GM12878 (cell line): ENCODE measurements around the gene ZBTB21. TPM values are rescaled to one million over a fixed set of nuclear protein-coding genes. Genes with fewer than 3 reads are reported as not detected.

Experiments used
- ATAC-seq: fragments of 200-7000 bp; cut with Tn5 transposase; 3 replicates; pipeline ENCODE4 v1.9.1; 2020; ENCODE audit warnings: mild to moderate bottlenecking, moderate library complexity
- BruUV-seq: library from RNA; stranded (reverse); fragments of 400-500 nt; replicated peaks from 2 replicates; lab custom pipeline; 2021; lab: Mats Ljungman, UMichigan
- CTCF ChIA-PET: fragments of 300-600 bp; sonication (Branson Sonifier 250); formaldehyde crosslinking; extraction: SDS; loops from one replicate; lab custom pipeline; 2021; ENCODE audit warnings: inconsistent platforms; lab: Yijun Ruan, JAX
- POLR2A ChIA-PET: fragments of 350-600 bp; formaldehyde crosslinking; extraction: SDS; loops from one replicate; lab custom pipeline; 2021; ENCODE audit warnings: inconsistent platforms; lab: Charles Lee
- RAD21 ChIA-PET: fragments of 300-600 bp; sonication (Branson Sonifier 250); formaldehyde crosslinking; loops from one replicate; lab custom pipeline; 2023; ENCODE audit warnings: antibody characterized with exemption; ENCODE audit not compliant: unreplicated experiment; lab: Charles Lee
- SMC1A ChIA-PET: fragments of 300-600 bp; sonication (Branson Sonifier 250); formaldehyde crosslinking; loops from one replicate; lab custom pipeline; 2023; ENCODE audit not compliant: unreplicated experiment, uncharacterized antibody; lab: Charles Lee
- DNase-seq: peaks from one replicate; pipeline ENCODE4 v3.0.0-alpha.2; 2011; ENCODE audit warnings: low read depth, low spot score
- FAIRE-seq: peaks from 3 replicates; lab custom pipeline; 2011; peaks lifted over from hg19 to GRCh38; lab: Jason Lieb, UNC
- H2AFZ ChIP-seq: 2 replicates; pipeline ENCODE4 v1.6.0; 2011; ENCODE audit warnings: low read depth, low read length, control low read depth; ENCODE audit not compliant: control insufficient read depth
- H3K27ac ChIP-seq: 2 replicates; pipeline ENCODE4 v1.5.1; 2011; ENCODE audit warnings: control low read depth; ENCODE audit not compliant: control insufficient read depth, insufficient read depth
- H3K27me3 ChIP-seq, 2 experiments: replicated peaks in 1 of 2; 2 replicates each; pipeline versions ENCODE4 v1.6.0 to v1.6.1; 2011; ENCODE audit warnings: low read length in 1 of 2; ENCODE audit not compliant: control insufficient read depth in 2 of 2, insufficient read depth in 2 of 2
- H3K36me3 ChIP-seq, 2 experiments: 2 replicates each; pipeline ENCODE4 v1.5.1; 2011; ENCODE audit warnings: low read length in 1 of 2; ENCODE audit not compliant: control insufficient read depth in 2 of 2, insufficient read depth in 2 of 2
- H3K4me1 ChIP-seq: 2 replicates; pipeline ENCODE4 v1.6.1; 2011; ENCODE audit warnings: mild to moderate bottlenecking, low read length, moderate library complexity, mixed read lengths; ENCODE audit not compliant: control insufficient read depth, insufficient read depth
- H3K4me2 ChIP-seq: 2 replicates; pipeline ENCODE4 v1.6.0; 2011; ENCODE audit warnings: control low read depth; ENCODE audit not compliant: control insufficient read depth, insufficient read depth
- H3K4me3 ChIP-seq: fragments of 200-600 bp; sonication (generic); 2 replicates; pipeline ENCODE4 v1.5.1; 2016
- H3K79me2 ChIP-seq: 2 replicates; pipeline ENCODE4 v1.6.0; 2011; ENCODE audit warnings: low read length; ENCODE audit not compliant: control insufficient read depth, insufficient read depth
- H3K9ac ChIP-seq: 2 replicates; pipeline ENCODE4 v1.8.0; 2011; ENCODE audit warnings: low read length, control low read depth, mixed read lengths; ENCODE audit not compliant: control insufficient read depth, insufficient read depth
- H3K9me3 ChIP-seq: replicated peaks from 3 replicates; pipeline ENCODE4 v1.5.1; 2011; ENCODE audit warnings: mild to moderate bottlenecking, low read length; ENCODE audit not compliant: control insufficient read depth, insufficient read depth
- H4K20me1 ChIP-seq: 2 replicates; pipeline ENCODE4 v1.6.0; 2011; ENCODE audit not compliant: control insufficient read depth, insufficient read depth
- IRF5 ChIP-seq: fragments of 450-650 bp; IDR thresholded peaks from 2 replicates; pipeline ENCODE4 v1.6.1; 2017; ENCODE audit warnings: borderline replicate concordance
- WGBS: methylation state at CpG from one replicate; pipeline ENCODE4 v1.1.6; 2016; ENCODE audit warnings: low lambda C conversion rate; ENCODE audit not compliant: insufficient replicate concordance, insufficient coverage; ENCODE audit errors: missing lambda C conversion rate; 5-methylcytosine and 5-hydroxymethylcytosine counted together
- in situ Hi-C: fragments of 300-500 bp; cut with MboI; formaldehyde crosslinking; loops from 9 replicates; pipeline ENCODE4 v1.14.3; 2018; ENCODE audit warnings: mixed read lengths
- intact Hi-C: fragments of 100-400 bp; cut with micrococcal nuclease; formaldehyde crosslinking; loops from one replicate; pipeline ENCODE4 v1.14.2; 2022; ENCODE audit not compliant: unreplicated experiment
- polyA plus RNA-seq, 11 experiments: library from polyadenylated mRNA; depleted of rRNA in 4 of 11; unstranded in 6 of 11; stranded (reverse) in 5 of 11; fragments of >200 nt; fragmentation: Nextera tagmentation in 4 of 11; fragmentation: Illumina TruSeq in 1 of 11; extraction: Ambion mirVana in 4 of 11; extraction: Trizol in 1 of 11; gene quantifications; 1 replicate in 1 of 11; 2 replicates in 10 of 11; pipeline versions ENCODE4 v1.2.1 to v1.2.3, GENCODE V29; 2011 to 2016; ENCODE audit warnings: inconsistent platforms in 2 of 11, missing spikeins in 2 of 11, low read depth in 1 of 11
- total RNA-seq, 4 experiments: library from RNA; depleted of rRNA in 3 of 4; stranded (reverse); fragments of >200 nt in 3 of 4; fragmentation: Illumina TruSeq in 1 of 4; extraction: Trizol in 1 of 4; gene quantifications; 2 replicates each; pipeline versions ENCODE4 v1.2.1 to v1.2.3, GENCODE V29; 2013 to 2021
- TF ChIP-seq, protein P1 (sequence below): fragments of 450-650 bp; formaldehyde crosslinking; IDR thresholded peaks from 2 replicates; pipeline ENCODE4 v1.5.0; 2022; ENCODE audit warnings: mild to moderate bottlenecking, missing genetic modification characterization

Gene ZBTB21
- total and polyA plus RNA-seq, 10 of the 15 experiments (the other 5 are each of a cell fraction or from before 2014, with no cell fraction given): 1.8 to 21.6 (median 10.6) TPM

DNA sequence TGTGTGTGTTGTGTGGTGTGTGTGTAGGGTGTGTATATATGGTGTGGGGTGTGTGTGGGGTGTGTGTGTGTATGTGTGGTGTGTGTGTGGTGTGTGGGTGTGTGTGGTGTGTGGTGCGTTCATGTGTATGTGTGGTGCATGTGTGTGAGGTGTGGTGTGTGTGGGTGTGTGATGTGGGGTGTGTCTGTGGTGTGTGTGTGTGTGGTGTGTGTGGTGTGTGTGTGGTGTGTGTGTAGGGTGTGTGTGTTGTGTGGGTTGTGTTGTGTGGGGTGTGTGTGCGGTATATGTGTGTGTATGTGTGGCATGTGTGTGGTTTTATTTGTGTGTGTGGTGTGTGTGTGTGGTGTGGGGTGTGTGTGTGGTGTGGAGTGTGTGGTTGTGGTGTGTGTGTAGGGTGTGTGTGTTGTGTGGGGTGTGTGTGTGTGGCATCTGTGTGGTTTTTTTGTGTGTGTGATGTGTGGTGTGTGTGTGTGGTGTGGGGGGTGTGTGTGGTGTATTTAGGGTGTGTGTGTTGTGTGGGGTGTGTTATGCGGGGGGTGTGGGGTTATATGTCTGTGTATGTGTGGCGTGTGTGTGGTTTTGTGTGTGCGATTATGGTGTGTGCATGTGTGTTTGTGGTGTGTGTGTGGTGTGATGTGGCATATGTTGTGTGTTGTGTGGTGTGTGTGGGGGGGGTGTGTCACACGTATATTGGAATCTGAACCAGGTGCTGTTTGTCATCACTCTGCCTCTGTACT is 17.1 kb upstream of the ZBTB21 start (continued):
- TF ChIP-seq, protein P1, sequence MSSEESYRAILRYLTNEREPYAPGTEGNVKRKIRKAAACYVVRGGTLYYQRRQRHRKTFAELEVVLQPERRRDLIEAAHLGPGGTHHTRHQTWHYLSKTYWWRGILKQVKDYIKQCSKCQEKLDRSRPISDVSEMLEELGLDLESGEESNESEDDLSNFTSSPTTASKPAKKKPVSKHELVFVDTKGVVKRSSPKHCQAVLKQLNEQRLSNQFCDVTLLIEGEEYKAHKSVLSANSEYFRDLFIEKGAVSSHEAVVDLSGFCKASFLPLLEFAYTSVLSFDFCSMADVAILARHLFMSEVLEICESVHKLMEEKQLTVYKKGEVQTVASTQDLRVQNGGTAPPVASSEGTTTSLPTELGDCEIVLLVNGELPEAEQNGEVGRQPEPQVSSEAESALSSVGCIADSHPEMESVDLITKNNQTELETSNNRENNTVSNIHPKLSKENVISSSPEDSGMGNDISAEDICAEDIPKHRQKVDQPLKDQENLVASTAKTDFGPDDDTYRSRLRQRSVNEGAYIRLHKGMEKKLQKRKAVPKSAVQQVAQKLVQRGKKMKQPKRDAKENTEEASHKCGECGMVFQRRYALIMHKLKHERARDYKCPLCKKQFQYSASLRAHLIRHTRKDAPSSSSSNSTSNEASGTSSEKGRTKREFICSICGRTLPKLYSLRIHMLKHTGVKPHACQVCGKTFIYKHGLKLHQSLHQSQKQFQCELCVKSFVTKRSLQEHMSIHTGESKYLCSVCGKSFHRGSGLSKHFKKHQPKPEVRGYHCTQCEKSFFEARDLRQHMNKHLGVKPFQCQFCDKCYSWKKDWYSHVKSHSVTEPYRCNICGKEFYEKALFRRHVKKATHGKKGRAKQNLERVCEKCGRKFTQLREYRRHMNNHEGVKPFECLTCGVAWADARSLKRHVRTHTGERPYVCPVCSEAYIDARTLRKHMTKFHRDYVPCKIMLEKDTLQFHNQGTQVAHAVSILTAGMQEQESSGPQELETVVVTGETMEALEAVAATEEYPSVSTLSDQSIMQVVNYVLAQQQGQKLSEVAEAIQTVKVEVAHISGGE (CRISPR knock-in tag): no peak

DNA sequence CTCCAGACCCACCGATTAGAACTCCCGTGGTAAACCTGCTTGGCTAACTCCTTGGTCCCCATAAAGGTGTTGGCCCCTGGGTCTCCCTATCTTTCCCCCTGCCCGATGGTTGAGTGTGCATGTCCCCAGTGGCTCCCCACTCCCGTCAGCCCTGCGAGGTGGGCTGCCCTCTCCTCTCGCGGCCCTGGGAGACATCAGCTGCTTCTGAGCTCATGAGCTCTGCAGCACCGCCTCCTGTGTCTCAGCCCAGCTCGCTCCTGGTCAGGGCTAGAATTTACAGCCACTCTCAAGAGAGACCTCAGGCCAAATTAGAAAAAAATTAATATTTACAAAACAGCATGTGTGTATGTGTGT is 15.9 kb upstream of the ZBTB21 start:
- no peak for FAIRE-seq
- BruUV-seq: no TSS peak
- CTCF ChIA-PET: interaction anchor here (1.5 kb wide), 1 partner anchor 92 kb away, joined by 4 read pairs; no protein-coding TSS in a partner anchor

More for the DNA sequence above, 15.9 kb upstream of the ZBTB21 start:
- POLR2A ChIA-PET: no interaction called here
- RAD21 ChIA-PET: no interaction called here
- no peaks in the 10 kb centered on the region for H3K9me3 ChIP-seq
- DNase-seq (no peak), ATAC-seq (no peak)
- in situ Hi-C loops: no loop called here
- H3K27me3 ChIP-seq: no peaks in the 10 kb centered on the region; a peak in 1 of 4 replicates
- SMC1A ChIA-PET: interaction anchor here (1.1 kb wide), 1 partner anchor 10 kb away, joined by 3 read pairs; no protein-coding TSS in a partner anchor
- no peak overlapping the region for H3K4me2 ChIP-seq
- TF ChIP-seq IRF5: no peak
- no peak overlapping the region for H3K9ac ChIP-seq
- no peaks in the 10 kb centered on the region for H3K36me3 ChIP-seq
- H3K79me2 ChIP-seq: no peaks in the 10 kb centered on the region
- no peak overlapping the region for H2AFZ ChIP-seq
- H3K27ac ChIP-seq: no peak overlapping the region
- no peak overlapping the region for H3K4me3 ChIP-seq
- H4K20me1 ChIP-seq: no peaks in the 10 kb centered on the region
- H3K4me1 ChIP-seq: peaks cover under 1% of the 10 kb centered on the region
- intact Hi-C loops: no loop called here
- 89% methylated on average over 9 of the region's 9 CpGs for WGBS
